ENCODE results near the gene ACTC1.

DNA sequence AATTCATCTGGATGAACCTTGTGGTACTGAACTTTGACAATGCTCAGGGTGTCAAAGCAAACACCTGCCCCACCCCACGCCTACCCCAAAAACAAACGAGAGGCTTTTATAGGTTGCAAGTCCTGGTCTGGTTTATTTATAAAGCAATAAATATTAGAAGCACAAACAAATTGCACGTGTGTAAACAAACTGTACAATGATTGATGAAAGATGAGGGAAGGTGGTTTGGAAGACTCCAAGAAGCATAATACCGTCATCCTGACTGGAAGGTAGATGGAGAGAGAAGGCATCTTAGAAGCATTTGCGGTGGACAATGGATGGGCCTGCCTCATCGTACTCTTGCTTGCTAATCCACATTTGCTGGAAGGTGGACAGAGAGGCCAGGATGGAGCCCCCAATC, 5.2 kb downstream of the ACTC1 start:
- TF ChIP-seq CTCF (IDR thresholded peaks at IDR 0.05) (no peak), POLR2A (IDR thresholded peaks at IDR 0.05) (no peak)

Data from body of pancreas (tissue), 4 donors.